Endometrial microvascular endothelial cells (primary cell): Measurements from ENCODE around the gene BEAN1. TPM values are rescaled to one million over a fixed set of nuclear protein-coding genes. Genes with fewer than 3 reads are reported as not detected.
"Not testable (repeated sequence)": the region's sequence is repeated elsewhere in the genome, so short reads cannot be mapped to it uniquely, and the experiment has no call there.

Experiments
- in situ Hi-C: cut with HindIII; loops from 2 replicates; pipeline ENCODE4 v1.10.0; 2017; ENCODE audit warnings: low sequenced_read_pairs, low pct_unique_long_range_greater_than_20kb; ENCODE audit errors: inconsistent ontology term
- total RNA-seq: library from RNA; depleted of rRNA; stranded (reverse); fragments of >200 nt; gene quantifications from one replicate; pipeline ENCODE4 v1.2.3, GENCODE V29; 2015; ENCODE audit errors: inconsistent ontology term

The BEAN1 gene
- total RNA-seq, 1 donor from 2014 or later: not detected

DNA sequence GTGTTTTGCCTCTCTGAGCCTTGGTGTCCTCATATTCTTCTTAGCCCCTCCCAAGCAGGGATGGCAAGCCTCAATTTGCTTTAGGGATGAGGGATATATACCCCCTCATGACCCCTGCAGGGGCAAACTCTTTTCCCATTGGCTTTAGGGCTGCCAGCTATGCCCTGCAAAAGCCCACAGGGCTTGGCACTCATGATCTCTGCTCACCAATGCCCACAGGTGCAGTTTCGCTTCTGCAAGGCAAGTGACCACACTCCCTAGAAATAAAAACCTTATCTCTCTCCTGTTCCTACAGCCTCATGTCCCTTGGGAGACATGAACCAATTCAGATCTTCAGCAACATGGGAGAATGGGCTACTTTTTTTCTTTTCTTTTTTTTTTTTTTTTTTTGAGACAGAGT lies 8.8 kb downstream of the BEAN1 start:
- in situ Hi-C loops: no loop called here

DNA sequence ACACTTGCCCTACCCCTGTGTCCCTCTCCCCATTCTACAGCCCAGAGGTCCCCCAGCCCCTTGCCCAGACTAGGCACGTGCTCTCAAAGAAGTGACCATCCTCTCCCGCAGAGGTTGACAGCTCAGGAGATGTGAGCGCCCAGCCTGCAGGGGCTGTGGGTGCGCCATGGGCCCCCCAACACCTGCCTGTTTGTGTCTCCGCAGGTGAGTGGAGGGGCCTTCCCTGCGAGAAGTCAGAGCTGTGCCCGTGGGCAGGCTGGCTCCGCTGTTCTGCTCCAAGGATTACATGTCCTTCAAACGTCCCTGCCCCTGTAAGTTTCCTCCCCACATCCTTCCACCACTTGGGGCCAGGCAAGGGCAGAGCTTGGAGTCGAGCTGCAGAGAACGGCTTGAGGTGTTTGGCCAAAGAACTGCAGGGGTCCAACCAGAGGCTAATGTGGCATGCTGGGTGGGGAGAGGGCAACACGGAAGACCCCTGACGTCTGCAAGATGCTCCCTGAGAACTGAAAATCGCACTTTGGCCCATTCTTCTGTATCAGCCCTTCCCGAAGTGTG lies 10.4 kb downstream of the BEAN1 start:
- in situ Hi-C loops: no loop called here

DNA sequence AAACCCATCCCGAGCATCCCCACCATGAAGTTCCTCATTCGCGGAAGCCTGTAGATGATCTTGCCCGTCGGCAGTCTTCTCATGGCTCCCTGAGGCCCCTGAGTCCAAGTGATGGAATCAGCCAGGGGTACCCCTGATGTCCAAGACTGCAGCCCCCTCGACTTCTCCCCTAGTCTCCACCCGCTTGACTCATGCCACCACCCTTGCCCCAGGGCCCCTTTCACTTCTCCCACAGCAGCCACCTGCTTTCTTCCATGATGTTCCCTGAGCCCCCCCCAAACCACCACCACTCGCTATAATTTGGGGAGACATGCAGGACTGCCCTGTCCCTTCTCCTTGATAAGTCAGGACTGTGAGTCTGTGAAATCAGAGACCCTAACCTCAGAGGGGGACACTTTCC lies 11.4 kb downstream of the BEAN1 start:
- in situ Hi-C loops: no loop called here

DNA sequence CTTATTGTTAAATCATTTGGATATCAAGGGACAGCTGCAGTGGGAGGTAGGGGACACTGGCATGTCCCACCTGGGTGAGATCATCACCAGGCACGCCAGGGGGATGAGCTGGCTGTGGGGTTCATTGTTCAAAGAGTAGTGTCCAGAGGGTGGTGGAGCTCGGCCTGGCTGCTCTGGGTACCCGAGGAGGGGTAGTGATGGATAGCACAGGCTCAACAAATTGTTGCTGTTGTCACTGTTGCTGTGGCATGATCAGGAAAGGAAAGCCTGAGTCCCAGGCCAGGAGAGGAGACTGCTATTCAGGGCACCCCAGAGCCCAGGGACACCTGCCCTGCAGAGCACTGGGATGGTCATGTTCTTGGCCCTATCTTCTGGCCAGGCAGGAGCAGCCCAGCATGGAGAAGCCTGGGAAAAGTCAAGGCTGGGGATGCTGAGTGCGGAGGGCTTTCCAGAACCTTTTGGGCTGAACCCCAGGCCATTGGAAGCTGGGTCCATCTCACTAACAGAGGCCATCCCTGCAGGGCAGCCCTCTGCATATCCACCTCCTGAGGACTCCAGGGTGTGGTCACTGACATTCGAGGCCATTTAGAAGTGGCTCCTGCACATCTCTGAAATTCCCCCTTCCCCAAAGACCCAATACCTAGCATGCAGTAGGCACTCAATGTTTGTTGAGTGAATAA lies 12.1 kb downstream of the BEAN1 start:
- in situ Hi-C loops: no loop called here

DNA sequence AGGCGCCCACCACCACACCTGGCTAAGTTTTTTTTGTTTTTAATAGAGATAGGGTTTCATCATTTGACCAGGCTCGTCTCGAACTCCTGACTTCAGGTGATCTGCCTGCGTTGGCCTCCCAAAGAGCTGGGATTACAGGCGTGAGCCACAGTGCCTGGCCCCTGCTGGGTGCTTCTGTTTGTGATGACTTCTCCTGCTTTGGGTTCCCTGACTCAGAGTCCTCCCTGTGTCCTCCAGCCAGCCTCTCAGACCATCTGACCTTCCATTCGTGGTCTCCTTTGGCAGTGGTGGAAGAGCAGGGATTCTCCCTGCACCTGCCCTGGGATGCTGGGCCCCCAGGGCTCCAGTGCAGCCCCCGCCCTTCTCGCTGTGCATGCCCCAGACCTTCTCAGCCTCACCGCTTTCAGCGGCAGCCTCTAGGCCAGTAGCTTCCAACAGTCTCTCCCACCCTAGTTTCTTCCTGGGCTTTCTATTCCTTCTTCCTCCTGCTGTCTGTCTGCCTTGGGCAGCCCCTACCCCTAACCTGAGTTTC lies 13.2 kb downstream of the BEAN1 start:
- in situ Hi-C loops: no loop called here

DNA sequence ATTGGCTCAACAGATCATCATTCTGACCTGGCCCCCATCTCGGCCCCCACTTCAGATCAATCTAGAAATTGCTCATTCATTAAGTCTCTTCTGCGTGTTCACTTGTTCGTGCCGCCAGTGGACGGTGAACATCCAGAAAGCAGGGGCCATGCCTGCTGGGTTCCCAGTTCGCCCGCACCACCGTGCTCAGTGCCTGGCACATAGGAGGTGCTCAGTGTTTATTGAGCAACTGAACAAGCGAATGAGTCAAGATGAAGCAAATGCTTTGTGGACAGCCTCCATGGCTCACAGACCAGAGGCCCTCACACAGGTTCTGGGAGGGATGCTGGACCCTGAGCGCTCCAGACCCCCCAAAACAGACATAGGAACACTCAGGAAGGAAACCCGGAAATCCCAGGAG lies 13.9 kb downstream of the BEAN1 start:
- in situ Hi-C loops: no loop called here

DNA sequence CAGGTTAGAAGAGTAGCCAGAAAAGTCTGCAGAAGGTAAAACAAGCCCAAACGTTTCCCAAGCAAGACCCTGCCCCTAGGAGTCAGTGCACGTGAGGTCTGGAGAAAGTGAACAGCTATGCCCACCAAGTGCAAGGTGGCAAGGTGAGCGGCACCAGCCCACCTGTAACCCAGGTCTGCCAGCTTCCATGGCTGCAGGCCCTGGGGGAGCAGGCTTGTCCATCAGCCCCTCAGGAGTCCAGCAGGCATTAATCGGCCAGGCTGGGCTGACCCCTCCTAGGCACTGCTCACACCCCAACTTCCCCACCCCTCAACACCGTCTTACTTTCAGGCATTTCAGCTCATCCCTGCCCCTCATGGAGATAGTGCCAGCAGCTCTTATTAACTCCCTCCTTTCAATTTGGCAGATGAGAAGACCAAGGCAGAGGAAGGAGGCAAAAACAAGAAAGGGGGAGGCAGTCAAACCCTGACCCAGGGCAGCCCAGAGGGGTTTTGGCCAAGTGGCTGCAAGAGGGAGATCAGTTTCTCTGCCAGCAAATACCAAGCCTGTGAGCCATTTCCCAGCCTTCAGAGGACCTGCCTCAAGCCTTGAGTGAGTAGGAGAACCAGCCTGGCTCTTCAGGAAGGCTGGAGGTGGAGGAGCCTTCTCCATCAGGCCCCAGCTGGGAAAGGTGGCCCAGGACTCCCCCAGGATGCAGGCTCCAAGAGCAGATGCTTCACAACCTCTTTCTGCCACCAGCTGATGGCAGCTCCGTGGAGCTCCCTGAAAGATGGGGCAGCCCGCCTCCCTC lies 14.7 kb downstream of the BEAN1 start:
- in situ Hi-C loops: no loop called here

DNA sequence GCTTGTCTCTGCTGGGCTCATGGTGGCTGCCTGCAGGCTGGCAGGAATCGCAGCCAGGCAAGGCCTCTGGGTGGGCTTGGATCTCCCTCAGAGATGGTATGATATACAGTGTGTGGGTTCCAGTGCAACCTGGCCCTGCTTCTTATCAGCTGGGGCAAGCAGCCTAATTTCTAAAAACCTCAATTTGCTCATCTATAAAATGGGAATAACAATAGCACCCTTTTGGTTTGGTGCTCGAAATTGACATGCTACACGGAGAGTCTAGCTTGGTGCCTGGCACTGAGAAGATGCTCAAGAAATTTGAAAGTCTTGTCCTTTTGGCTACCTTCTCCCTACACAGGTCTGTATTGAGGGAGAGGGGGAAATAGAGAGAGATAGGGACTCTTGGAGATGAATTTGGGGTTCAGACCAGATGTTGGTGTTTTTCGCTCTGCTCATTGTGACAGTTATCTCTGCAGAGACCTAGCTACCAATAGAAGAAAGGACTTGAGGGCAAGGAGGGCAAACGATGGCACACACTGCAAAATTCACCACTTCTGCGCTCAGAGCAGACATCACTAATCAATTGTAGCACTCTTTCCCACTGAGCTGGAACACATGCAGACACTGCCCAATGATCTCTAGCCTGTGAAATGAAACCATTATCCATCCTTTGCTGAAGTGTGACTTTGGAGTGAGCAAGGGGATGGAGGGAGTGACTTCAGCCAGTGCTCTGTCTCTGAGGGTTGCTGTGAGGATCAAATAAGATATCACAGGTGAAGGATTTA lies 15.6 kb downstream of the BEAN1 start:
- in situ Hi-C loops: no loop called here

DNA sequence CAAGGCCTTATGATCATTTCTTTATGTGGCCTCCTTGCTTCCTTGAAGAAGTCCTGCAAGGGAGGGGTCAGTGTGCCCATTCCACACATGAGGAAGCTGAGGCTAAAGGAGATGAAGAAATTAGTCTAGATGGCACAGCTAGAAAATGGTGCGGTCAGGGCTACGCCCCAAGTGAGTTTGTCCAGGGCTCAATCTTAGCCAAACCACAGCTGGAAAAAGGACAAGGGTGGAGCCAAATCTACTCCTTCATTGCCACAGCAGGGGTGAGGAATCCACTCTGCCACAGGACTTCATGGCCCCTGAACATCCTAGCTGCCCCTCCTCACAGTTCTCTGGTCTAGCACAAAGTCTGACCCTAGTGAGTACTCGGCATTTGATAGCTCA lies 16.2 kb downstream of the BEAN1 start:
- in situ Hi-C loops: no loop called here

DNA sequence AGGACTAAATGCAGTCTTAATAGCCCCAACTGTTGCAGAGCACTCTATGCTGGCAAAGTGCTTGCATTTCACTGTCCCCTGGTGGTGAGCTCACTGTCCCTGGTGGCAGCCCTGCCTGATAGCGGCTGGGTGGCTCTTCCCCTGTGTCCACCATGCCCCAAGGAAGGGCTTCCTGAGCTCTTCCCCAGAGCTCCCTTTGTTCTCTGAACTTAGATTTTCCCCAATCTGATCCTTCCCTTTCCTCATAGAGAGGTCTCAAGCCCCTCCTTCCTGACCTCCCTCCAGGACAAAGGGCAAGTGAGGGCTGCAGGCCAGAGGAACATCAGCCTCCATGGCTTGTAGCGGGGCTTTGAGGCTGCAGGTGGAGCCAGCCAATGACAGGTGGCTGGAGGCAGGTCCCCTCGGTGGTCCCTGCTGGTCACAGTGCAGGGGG lies 17.0 kb downstream of the BEAN1 start:
- in situ Hi-C loops: no loop called here

DNA sequence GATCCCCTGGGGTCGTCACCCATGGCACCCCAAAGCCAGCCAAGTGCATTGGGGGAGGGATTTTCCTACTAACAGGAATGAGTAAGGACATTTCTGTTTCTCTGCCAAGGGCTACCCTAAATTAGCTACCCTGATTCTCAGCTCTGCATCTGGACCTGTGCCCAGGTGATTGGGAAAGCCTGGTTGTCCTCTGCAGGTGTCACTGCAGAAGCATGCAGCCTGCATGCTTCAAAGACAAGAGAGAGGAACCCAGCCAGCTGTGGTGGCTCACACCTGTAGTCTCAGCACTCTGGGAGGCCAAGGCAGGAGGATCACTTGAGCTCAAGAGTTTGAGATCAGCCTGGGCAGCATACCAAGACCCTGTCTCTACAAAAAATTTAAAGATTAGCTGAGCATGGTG lies 19.6 kb downstream of the BEAN1 start:
- in situ Hi-C loops: no loop called here

DNA sequence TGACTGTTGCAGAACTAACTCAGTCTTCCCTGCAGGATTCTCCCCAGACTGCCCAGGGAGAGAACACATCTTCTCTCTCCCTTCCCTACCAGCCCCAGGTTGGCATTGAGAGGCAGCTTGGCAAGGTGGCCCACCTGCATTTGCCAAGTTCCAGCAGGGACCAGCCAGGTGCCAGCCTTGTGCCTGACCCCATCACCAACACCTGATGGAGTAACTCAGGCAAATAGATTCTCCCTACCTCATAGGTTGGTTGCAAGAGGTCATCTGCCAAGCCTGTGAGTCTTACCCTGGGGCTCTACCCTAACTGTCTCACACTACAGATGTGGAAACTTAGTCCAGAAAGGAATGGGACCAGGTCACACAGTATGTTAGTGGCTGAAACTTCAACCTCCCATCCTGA lies 20.4 kb downstream of the BEAN1 start:
- in situ Hi-C loops: no loop called here

DNA sequence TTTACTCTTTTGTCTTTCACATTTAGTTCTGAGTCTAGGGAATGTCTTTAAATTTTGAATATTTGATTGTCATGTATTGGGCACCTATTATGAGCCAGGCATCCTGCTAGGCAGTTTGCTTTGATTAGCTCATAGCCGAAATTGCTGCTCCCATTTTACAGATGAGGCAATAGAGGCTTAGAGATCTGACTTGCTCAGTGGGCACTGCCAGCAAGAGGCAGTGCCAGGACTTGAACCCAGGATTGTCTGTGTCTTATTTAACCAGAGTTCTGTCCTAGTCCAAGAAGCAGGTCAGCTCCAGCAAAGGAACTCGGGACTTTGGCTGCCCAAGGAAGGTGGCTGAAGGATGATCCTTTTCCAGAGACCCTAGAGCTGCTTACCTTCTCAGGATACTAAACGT lies 24.5 kb downstream of the BEAN1 start:
- in situ Hi-C loops: no loop called here

DNA sequence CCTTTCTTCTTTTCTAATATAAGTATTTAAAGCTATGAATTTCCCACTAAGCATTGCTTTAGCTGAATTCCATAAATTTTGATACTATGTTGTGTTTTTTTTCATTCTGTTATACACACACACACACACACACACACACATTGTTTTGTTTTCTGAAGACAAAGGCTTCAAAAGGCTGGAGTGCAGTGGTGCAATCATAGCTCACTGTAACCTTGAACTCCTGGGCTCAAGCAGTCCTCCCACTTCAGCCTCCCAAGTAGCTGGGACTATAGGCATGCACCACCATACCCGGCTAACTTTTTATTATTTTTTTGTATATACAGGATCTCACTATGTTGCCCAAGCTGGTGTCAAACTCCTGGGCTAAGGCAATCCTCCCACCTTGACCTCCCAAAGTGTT lies 26.1 kb downstream of the BEAN1 start:
- in situ Hi-C loops: not testable (repeated sequence)

DNA sequence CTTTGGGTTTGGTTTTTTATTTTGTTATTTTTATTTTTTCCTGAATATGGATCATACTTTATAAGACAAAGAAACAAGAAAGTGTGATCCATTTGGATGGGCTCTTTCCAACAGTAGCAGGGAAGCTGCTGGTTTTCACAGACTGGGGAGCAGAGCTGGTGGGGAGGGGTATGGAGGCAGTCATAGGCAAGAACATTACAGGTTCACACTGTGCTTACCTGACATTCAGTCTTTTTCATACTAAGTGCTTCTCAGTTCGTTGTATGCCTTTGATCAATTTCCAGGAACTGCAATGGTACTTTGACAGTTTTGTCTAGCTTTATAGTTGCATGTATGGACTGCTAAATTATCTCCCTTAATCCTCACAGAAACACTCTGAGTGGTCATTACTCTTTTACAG lies 27.7 kb downstream of the BEAN1 start:
- in situ Hi-C loops: no loop called here

DNA sequence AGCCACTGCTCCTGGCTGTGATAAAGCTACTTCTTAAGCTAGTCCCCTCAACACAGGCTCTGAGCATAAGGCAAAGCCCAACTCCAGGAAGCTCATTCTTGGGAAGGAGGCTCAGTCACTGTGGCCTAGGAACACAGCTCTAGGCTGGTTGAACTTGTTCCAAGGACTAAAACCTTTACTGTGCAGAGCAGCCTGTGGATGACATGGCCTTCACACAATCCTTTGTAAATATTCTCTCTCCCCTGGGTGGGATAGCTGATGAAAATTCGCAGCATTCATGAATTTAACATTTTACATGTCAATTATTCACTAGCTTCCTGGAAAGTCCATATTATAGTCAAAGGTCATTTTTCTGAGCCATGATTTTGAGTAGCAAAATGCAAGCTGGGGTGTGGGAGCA lies 28.9 kb downstream of the BEAN1 start:
- in situ Hi-C loops: no loop called here

DNA sequence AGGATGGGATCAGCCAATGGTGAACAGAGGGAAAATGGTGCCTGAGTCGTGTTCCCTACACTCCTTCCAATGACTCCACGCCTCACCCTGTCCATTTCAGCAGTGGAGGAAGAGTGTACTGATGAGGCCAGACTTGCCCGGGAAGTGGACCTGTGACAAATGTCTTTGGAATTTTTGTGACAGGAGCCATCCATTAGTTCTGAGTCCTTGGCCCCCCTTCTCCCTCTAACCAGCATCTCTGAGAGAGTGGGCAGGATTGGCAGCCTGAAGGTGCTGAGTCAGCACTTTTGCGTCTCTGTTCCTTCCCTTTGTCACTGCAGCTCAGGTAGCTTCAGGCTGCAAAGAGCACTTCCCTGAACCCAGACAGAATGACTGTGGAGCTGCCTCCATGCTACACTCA lies 30.8 kb downstream of the BEAN1 start:
- in situ Hi-C loops: no loop called here

DNA sequence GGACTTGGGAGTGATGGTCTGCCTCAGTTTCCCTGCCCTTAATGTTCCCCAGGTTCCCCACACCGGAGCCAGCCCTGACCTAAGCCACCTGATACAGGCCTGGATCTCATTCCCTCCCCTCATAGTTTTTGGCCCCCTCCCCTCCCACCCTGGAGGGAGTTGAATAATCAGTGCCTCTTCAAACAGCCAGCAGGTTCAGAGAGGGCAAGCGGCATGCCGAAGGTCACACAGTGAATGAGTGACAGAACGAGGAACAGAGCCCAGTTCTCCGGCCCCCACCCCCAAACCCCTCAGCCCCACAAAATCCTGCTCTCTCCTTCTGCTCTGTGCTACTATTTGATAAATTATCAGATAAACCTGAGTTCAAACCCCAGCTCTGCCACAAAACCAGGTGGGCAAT lies 31.2 kb downstream of the BEAN1 start:
- in situ Hi-C loops: no loop called here

DNA sequence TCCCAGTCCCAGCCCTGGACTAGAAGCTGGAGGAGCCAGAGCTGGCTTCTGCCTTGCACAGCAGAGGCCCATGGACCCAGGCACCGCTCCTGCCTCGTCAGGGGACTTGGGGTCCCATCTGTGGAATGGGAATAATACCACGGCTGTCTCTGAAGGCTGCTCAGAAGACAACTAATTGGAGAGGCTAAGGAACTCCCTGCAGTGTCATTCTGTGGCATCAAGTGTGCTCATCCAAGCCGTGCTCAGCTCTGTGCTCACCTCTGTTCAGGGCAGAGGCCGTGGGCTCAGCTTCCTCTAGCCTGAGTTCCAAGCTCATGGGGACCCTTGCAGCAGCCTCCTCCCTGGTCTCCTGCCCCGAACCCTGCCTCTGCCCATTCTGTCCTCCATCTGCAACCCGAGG lies 31.8 kb downstream of the BEAN1 start:
- in situ Hi-C loops: no loop called here
